ENCODE results near the gene KRT80.

Gene KRT80

DNA sequence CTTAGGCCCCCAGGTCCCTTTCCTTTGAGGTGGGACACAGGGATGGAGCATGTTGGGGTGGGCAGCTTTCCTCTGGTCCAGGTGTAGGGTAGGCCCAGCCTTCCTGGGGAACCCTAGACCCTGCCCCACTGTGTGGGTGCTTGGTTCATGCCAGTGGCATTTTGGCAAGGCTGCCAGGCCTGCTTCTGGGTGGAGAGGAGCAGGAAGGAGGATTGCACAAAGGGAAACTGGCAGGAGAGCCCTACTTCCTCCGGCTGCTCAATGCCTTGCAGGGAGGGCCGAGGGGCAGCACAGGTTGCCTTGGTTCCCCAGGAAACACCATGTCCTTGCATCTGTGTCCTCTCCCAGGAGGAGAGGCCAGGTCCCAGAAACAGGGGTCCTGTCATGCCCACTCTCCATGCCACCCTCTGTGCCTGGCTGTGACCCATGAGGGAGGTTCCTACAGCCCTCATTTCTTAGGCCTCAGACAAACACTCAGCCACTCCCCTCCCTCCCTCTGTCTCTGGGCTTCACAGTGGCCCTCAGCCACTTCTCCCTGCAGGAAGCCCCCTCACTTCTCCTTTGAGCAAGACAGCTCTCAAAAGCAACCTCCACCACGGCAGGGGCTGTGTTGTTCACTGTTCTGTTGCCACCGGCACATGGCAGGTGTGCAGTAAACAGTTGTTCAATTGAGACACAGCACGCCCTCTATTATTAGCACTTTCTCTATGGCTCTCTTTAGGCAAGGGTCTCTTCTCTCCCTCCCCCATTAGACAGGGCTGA lies 6.8 kb upstream of the KRT80 start:
- DNase-seq (ENCODE audit: low read depth): no peak

DNA sequence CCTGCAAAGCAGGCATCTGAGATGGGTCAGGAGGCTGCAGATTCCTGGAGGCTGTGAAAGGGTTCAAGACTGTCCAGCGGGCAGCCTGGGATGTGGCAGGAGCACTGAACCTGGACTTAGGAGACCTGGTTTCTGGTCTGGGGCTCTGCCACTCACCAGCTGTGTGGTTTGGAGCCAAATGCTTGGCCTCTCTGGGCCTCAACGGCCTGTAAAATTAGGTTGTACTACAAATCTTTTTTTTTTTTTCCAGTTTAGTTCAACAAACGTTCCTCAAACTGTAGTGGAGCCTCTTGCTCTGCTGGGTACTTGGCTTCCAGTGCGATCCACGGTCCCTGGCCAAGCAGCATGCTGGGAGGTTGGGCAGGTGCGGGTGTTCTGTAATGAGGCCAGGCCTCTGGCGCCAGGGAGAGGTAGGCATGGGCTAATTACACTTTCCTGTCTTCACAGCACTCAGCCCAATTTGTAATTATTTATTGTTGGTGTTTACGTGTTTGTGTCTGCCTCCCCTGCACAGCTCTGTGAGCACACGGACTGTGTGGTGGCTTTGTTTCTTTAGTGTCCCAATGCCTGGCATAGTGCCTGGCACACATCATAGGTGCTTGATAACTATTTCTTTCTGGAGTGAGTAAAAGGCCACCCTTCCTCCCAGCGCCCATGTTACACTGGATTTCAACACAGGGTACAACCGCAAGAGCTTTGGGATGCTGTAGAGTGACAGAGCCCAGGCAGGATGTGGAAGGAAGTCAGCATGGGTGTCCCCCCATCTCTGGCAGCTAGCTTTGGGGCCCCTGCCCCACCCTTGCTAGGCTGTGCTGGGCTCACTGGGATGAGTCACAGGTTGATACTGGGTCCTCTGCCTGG lies 5.8 kb upstream of the KRT80 start:
- DNase-seq (ENCODE audit: low read depth): no peak

- no peak for DNase-seq (ENCODE audit: low read depth)
Observed at GRCh38 chr12:52195065-52195730, 3.4 kb upstream of the KRT80 start.

- no peak for DNase-seq (ENCODE audit: low read depth)
Observed at GRCh38 chr12:52193991-52194390, 2.2 kb upstream of the KRT80 start.

DNA sequence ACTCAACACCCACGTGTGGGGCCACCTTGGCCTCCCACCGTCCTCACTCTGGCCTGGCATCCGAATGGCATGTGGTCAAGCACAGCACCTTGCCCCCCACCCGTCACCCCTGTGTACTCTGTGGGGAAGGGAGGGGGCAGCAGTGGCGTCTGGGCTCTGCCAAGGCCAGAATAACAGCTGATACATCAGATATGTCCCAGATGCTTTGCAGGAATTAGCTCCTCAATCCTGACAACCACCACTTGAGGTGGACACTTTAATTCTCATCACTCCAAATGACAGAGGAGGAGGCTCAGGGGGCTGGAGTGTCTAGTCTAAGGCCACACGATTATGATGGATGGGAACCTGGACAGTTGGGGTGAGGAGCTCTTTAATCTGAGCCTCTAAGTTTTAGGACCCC lies 1.7 kb upstream of the KRT80 start:
- DNase-seq (ENCODE audit: low read depth): no peak

- DNase-seq (ENCODE audit: low read depth): no peak
Observed at GRCh38 chr12:52190860-52191729, 719 bp downstream of the KRT80 start.

- DNase-seq (ENCODE audit: low read depth): no peak
Observed at GRCh38 chr12:52189376-52190174, 2.2 kb downstream of the KRT80 start.

GRCh38 chr12:52188658-52189057 lies 3.2 kb downstream of the KRT80 start:
- DNase-seq (ENCODE audit: low read depth): no peak

DNA sequence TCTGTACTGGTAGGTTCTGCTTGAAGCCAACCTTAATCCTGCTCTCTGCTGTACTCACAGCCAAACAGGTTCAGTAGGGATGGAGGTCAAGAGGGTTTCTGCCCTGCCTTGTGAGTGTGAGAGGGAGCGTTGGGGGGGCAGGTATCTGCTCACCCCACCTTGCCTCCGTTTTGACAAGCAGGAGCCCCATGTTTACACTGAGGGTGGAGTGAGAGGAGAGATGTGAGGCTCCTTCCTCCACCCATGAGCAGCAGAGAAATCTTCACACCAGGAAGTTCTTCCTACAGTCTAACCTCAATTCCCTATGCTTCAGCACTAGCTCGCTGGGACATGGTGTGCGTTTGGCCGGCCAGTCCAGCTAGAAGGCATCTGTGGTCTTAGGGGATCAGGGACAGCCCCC lies 4.2 kb downstream of the KRT80 start:
- no peak for DNase-seq (ENCODE audit: low read depth)

GRCh38 chr12:52187206-52187605 lies 4.6 kb downstream of the KRT80 start:
- DNase-seq (ENCODE audit: low read depth): no peak

GRCh38 chr12:52186118-52186840 lies 5.5 kb downstream of the KRT80 start:
- DNase-seq (ENCODE audit: low read depth): no peak

DNA sequence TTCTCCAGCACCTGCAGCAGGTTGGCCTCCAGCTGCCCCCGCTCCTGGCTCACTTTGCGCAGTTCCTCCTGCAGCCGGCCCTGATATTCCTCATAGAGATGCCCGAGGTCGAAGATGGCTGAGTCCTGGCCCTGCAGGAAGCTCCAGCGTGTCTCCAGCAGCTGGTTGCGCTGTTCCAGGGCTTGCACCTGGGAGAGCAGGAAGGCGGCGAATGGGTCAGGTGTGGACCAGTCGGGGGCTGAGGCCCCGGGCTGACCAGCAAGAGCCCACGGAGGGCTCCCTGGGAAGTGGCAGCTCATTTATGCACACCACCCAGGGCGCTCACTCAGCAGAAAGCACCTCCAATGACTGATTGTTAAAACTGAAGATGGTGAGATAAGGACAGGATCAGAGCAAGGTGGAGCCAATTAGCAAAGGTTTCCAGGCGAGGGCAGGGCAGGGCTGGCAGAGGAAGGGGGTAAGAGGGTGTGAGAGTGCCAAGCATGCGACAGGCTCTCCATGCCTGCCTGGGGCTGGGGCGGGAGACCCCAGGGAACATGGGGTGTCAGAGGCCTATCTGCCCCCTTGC lies 6.3 kb downstream of the KRT80 start:
- DNase-seq (ENCODE audit: low read depth): no peak

- no peak for DNase-seq (ENCODE audit: low read depth)
Observed at GRCh38 chr12:52184813-52185212, 7.0 kb downstream of the KRT80 start.

DNA sequence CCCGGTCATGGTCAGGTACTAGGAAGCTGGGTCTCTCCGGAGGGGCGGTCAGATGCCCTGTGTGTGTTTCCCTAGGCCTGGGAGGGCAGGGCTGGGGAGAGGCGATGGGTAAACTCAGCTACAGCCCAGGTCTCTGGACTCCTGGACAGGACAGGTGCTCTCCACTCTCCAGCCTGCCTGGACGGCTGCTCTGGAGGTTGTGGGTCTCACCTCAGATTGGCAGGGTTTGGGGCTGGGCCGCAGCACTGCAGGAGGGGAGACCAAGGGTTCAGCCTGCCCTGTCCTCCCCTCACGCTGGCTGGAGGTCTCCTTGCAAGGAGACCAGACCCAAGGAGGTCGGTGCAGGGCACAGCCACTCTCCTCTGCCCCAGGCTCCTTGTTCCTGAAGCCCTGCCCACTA lies 7.8 kb downstream of the KRT80 start:
- DNase-seq (ENCODE audit: low read depth): no peak

DNA sequence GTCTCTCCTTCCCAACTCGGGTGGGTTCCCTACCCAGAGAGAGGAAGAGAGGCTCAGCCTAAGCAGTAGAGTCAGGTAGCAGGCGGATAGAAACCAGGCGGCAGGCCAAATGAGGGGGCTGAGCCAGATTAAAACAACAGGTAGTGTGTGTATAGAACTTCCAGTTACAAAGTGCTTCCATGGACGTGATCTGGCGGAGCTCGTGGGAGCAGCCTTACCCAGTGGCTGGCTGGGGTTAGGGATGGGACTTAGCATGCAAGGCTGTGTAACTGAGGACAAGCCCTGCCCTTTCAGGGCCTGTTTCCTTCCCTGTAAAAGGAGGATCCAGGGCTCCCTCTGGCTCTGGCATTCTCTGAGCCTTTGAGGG lies 8.3 kb downstream of the KRT80 start:
- DNase-seq (ENCODE audit: low read depth): no peak

- DNase-seq (ENCODE audit: low read depth): no peak
Observed at GRCh38 chr12:52182898-52183543, 8.8 kb downstream of the KRT80 start.

DNA sequence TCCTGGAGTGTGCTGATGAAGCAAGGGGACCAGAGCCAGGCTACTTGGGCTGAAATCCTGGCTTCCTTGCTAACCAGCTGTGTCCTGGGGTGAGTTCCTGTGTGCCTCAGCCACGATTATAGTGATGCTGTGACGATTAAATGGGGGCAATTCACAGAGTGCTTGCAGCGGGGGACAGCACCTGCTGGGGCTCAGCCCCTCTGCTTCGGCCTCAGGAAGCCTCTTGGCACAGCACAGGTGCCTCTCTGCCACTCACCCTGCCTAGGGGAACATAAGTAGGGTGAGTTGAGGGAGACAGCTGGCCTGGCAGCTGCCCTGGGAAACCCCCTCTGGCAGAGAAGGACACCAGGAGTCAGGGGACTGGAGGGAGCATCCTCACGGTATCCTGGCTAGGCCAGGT lies 9.4 kb downstream of the KRT80 start:
- DNase-seq (ENCODE audit: low read depth): no peak

DNA sequence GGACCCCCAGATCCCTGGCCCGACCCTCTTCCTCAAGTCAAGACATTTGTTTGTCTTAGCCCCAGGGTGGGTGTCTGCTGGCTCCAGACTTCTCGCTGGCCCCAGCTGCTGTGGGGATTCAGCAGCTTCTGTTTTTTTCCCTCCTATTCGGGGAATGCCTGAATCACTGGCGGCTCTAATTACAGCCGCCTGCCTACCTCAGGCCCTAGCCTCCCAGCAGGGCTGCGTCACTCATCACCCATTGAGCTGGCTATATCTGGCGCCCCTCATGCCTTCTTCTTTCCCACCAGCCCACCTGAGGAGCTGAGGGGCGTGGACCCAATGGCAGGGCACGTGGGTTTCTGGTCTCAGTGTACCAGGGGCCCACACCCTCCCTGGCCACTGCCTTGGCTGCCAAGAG lies 10.1 kb downstream of the KRT80 start:
- no peak for DNase-seq (ENCODE audit: low read depth)

GRCh38 chr12:52180971-52181628 lies 10.7 kb downstream of the KRT80 start:
- no peak for DNase-seq (ENCODE audit: low read depth)

All from stimulated activated CD8-positive, alpha-beta memory T cell treated with anti-CD3 and anti-CD28 coated beads, Interleukin-12 subunit alpha, Interleukin-12 subunit beta, amount 100 ng/mL, for 4 hours (primary cell).